DND-41 (cell line): Measurements from ENCODE around the gene DOCK4.

Source experiments
- ATAC-seq: fragments of 200-7000 bp; cut with Tn5 transposase; 3 replicates; pipeline ENCODE4 v1.9.1; 2021; ENCODE audit warnings: low read depth; ENCODE audit not compliant: insufficient read depth
- DNase-seq: peaks from one replicate; pipeline ENCODE4 v3.0.0-alpha.2; 2020
- H2AFZ ChIP-seq: 2 replicates; pipeline ENCODE4 v1.6.0; 2012; ENCODE audit warnings: low read depth, low read length
- H3K27ac ChIP-seq: 2 replicates; pipeline ENCODE4 v1.5.1; 2012; ENCODE audit warnings: low read length, inconsistent platforms
- H3K27me3 ChIP-seq: fragments of 200-600 bp; sonication (generic); 2 replicates; pipeline ENCODE4 v1.6.0; 2012; ENCODE audit warnings: low read length, mild to moderate bottlenecking, inconsistent platforms; ENCODE audit not compliant: insufficient read depth, poor library complexity
- H3K36me3 ChIP-seq: 2 replicates; pipeline ENCODE4 v1.5.1; 2012; ENCODE audit warnings: low read length, inconsistent platforms; ENCODE audit not compliant: insufficient read depth
- H3K4me1 ChIP-seq: 2 replicates; pipeline ENCODE4 v1.5.1; 2012; ENCODE audit warnings: mild to moderate bottlenecking, low read length; ENCODE audit not compliant: insufficient read depth
- H3K4me2 ChIP-seq: 2 replicates; pipeline ENCODE4 v1.6.0; 2012; ENCODE audit warnings: mild to moderate bottlenecking, moderate library complexity, low read length, inconsistent platforms; ENCODE audit not compliant: insufficient read depth
- H3K4me3 ChIP-seq, 2 experiments: fragments of 200-600 bp in 1 of 2; shearing (Covaris generic) in 1 of 2; 2 replicates each; pipeline ENCODE4 v1.5.1; 2012 to 2016; ENCODE audit warnings: inconsistent platforms in 2 of 2, low read length in 2 of 2, mild to moderate bottlenecking in 2 of 2, low read depth in 1 of 2, moderate library complexity in 1 of 2
- H3K79me2 ChIP-seq: 2 replicates; pipeline ENCODE4 v1.6.0; 2012; ENCODE audit warnings: low read length, inconsistent platforms; ENCODE audit not compliant: insufficient read depth
- H3K9ac ChIP-seq: 2 replicates; pipeline ENCODE4 v1.6.0; 2012; ENCODE audit warnings: low read depth, mild to moderate bottlenecking, inconsistent platforms, low read length, moderate library complexity
- H3K9me3 ChIP-seq: 2 replicates; pipeline ENCODE4 v1.5.1; 2012; ENCODE audit warnings: low read length, moderate library complexity, mild to moderate bottlenecking, inconsistent platforms; ENCODE audit not compliant: insufficient read depth, severe bottlenecking
- H4K20me1 ChIP-seq: 2 replicates; pipeline ENCODE4 v1.6.0; 2012; ENCODE audit warnings: low read length; ENCODE audit not compliant: insufficient read depth
- EZH2 ChIP-seq: IDR thresholded peaks from 3 replicates; pipeline ENCODE4 v1.6.1; 2012; ENCODE audit warnings: borderline replicate concordance, low read depth, mild to moderate bottlenecking, moderate library complexity, low read length, inconsistent platforms; ENCODE audit not compliant: severe bottlenecking
- TF ChIP-seq, protein P1 (sequence below): IDR thresholded peaks from 2 replicates; pipeline ENCODE4 v1.5.1; 2012; ENCODE audit warnings: borderline replicate concordance, low read length, moderate library complexity, mild to moderate bottlenecking; ENCODE audit not compliant: poor library complexity, severe bottlenecking; ENCODE audit errors: extremely low read depth

Gene DOCK4

GRCh38 chr7:111954474-111955381 is 251.5 kb downstream of the DOCK4 start:
- DNase-seq (no peak), ATAC-seq (no peak)
- Histone ChIP-seq H3K36me3 (no peaks in the 10 kb centered on the region), H3K4me3 (no peak overlapping the region), H2AFZ (peak overlapping the region; percentile 41; the same call in 1 of the 2 replicates), H3K9me3 (no peaks in the 10 kb centered on the region), H3K4me1 (peaks cover 26% of the 10 kb centered on the region), H3K9ac (no peak overlapping the region), H3K79me2 (no peaks in the 10 kb centered on the region), H3K27ac (peak overlapping the region; percentile 56), H3K4me2 (no peak overlapping the region), H4K20me1 (no peaks in the 10 kb centered on the region), H3K27me3 (no peaks in the 10 kb centered on the region)
- TF ChIP-seq EZH2: no peak
- TF ChIP-seq, protein P1, sequence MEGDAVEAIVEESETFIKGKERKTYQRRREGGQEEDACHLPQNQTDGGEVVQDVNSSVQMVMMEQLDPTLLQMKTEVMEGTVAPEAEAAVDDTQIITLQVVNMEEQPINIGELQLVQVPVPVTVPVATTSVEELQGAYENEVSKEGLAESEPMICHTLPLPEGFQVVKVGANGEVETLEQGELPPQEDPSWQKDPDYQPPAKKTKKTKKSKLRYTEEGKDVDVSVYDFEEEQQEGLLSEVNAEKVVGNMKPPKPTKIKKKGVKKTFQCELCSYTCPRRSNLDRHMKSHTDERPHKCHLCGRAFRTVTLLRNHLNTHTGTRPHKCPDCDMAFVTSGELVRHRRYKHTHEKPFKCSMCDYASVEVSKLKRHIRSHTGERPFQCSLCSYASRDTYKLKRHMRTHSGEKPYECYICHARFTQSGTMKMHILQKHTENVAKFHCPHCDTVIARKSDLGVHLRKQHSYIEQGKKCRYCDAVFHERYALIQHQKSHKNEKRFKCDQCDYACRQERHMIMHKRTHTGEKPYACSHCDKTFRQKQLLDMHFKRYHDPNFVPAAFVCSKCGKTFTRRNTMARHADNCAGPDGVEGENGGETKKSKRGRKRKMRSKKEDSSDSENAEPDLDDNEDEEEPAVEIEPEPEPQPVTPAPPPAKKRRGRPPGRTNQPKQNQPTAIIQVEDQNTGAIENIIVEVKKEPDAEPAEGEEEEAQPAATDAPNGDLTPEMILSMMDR: no peak

GRCh38 chr7:111954056-111954455 is 252.1 kb downstream of the DOCK4 start:
- H3K9ac ChIP-seq: no peak overlapping the region
- TF ChIP-seq, protein P1: no peak
- no peak for TF ChIP-seq EZH2
- no peaks in the 10 kb centered on the region for H3K9me3 ChIP-seq
- no peaks in the 10 kb centered on the region for H3K27me3 ChIP-seq
- H3K36me3 ChIP-seq: no peaks in the 10 kb centered on the region
- peaks cover 26% of the 10 kb centered on the region for H3K4me1 ChIP-seq
- DNase-seq: no peak
- no peaks in the 10 kb centered on the region for H3K79me2 ChIP-seq
- H4K20me1 ChIP-seq: no peaks in the 10 kb centered on the region
- H3K27ac ChIP-seq: peak overlapping the region; percentile 56
- H2AFZ ChIP-seq: peak overlapping the region; percentile 41; the same call in 1 of the 2 replicates
- H3K4me2 ChIP-seq: no peak overlapping the region
- no peak for ATAC-seq
- H3K4me3 ChIP-seq: no peak overlapping the region

DNA sequence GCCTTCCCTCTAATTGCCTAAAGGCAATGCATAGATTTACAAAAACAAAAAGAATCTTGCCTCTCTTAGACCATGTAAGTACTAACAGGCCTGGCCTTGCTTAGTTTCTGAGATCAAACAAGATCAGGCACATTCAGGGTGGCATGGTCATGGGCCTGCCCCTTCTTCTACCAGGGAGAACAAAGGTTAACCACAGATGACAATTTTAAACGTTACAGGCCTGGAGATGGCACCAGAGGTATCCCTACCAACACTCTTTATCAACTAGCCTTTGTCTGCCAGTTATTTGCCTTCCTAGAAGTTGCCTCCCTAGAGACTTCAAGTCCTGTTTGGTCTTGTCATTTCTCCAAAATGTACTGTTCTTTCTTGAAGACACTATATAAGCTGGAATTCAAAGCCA is 252.6 kb downstream of the DOCK4 start:
- H3K36me3 ChIP-seq: no peaks in the 10 kb centered on the region
- no peaks in the 10 kb centered on the region for H3K79me2 ChIP-seq
- peaks cover 26% of the 10 kb centered on the region for H3K4me1 ChIP-seq
- H2AFZ ChIP-seq: peak overlapping the region; percentile 14; the same call in 1 of the 2 replicates
- H3K9me3 ChIP-seq: no peaks in the 10 kb centered on the region
- peak; percentile 55 for DNase-seq
- no peak overlapping the region for H3K4me2 ChIP-seq
- no peak overlapping the region for H3K4me3 ChIP-seq
- peak; percentile 95 for ATAC-seq
- no peaks in the 10 kb centered on the region for H4K20me1 ChIP-seq
- H3K27me3 ChIP-seq: no peaks in the 10 kb centered on the region
- H3K9ac ChIP-seq: peak overlapping the region; percentile 8; the same call in 1 of the 2 replicates
- peak overlapping the region; percentile 56; the same call in 1 of the 2 replicates for H3K27ac ChIP-seq
- TF ChIP-seq, protein P1: peak; percentile 55
- no peak for TF ChIP-seq EZH2
